ENCODE measurements around the gene TIPARP. TPM values are rescaled to one million over a fixed set of nuclear protein-coding genes. Genes with fewer than 3 reads are reported as not detected.

The TIPARP gene
- total RNA-seq, 1 donor from 2014 or later, result 58.0 TPM

- no peak for ATAC-seq
- H3K27ac ChIP-seq, result no peak overlapping the region
- H3K4me3 ChIP-seq, result no peak overlapping the region
- H3K36me3 ChIP-seq, result no peaks in the 10 kb centered on the region
- no peaks in the 10 kb centered on the region for H3K9me3 ChIP-seq
- DNase-seq, result peak; percentile 60
- peaks cover 30% of the 10 kb centered on the region for H3K4me1 ChIP-seq
- TF ChIP-seq CTCF (IDR thresholded peaks at IDR 0.05), result no peak
- intact Hi-C loops (cut with DNase I), result no loop called here
- H3K27me3 ChIP-seq (ENCODE audit: low read depth), result no peaks in the 10 kb centered on the region
Measured at GRCh38 chr3:156670652-156671051, 3.7 kb upstream of the TIPARP start.

DNA sequence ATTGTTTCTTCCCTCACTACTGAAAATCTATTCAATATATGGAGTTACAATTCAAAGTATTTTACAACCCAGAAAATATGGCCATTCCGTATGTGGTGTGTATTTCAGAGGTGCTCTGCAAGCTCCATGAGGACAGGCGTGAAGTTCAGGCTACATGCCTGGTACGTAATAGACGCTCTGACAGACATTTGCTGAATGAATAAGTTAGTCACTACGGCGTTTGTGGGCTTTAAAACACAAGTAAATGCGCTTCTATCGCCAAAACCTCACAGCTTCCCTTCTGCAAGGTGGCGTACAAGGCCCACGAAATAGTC is 701 bp upstream of the TIPARP start:
- H3K4me1 ChIP-seq, result peaks cover 42% of the 10 kb centered on the region
- peak overlapping the region; percentile 81 for H3K4me3 ChIP-seq
- intact Hi-C loops (cut with DNase I), result no loop called here
- H3K27me3 ChIP-seq (ENCODE audit: low read depth), result no peaks in the 10 kb centered on the region
- no peaks in the 10 kb centered on the region for H3K9me3 ChIP-seq
- peak overlapping the region; percentile 96 for H3K27ac ChIP-seq
- ATAC-seq (no peak), DNase-seq (no peak)
- TF ChIP-seq CTCF (IDR thresholded peaks at IDR 0.05), result no peak
- peaks cover 11% of the 10 kb centered on the region for H3K36me3 ChIP-seq

DNA sequence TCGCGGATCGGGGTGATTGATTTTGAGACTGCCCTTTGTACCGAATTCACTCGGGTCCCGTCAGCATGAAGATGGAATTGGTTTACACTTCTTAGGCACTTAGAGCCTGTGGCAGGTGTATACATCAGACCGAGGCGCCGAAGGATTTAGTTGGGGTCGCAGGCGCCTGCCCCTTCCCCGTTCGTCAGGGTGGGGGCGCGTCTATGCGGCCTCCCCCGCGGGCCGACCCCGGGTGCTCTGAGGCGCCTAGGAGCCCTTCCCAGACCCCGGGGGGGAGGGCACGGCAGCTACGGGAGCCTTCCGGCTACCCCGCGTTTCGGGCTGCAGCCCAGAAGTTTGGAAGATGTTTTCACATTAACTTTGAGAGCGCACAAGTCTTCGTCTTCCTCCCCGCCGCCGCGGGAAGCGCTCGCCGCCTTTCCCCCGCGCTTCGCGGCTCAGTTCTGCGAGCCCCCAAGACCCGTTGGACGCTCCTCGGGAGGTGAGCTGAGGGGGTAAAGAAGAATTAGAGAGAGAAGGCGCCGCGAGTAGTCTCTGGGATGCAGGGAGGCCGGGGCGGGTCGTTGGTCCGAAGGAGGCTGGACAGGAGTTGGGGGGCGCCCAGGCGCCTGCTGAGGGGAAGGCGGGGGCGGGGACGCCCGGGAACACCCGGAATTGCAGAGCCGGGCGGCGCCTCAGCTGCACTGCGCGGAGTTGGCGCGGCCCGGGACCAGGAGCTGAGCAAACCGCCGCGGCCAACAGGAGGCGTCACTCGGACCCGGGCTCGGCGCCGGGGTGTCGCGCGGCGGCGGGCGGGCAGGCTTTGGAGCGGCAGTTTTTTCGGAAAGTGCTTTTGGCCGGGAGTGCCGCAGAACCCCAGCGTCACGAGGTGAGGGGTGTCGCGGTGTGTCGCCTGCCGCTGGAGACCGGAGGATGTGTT is 780 bp downstream of the TIPARP start:
- Histone ChIP-seq H3K27me3 (ENCODE audit: low read depth) (no peaks in the 10 kb centered on the region), H3K4me3 (peak overlapping the region; percentile 81), H3K36me3 (peaks cover 19% of the 10 kb centered on the region), H3K4me1 (peaks cover 44% of the 10 kb centered on the region), H3K9me3 (no peaks in the 10 kb centered on the region), H3K27ac (peak overlapping the region; percentile 96)
- DNase-seq (peak; percentile 81), ATAC-seq (peak; percentile 49 to 63)
- intact Hi-C loops (cut with DNase I), result no loop called here
- TF ChIP-seq CTCF (IDR thresholded peaks at IDR 0.05), result peak; percentile 57

DNA sequence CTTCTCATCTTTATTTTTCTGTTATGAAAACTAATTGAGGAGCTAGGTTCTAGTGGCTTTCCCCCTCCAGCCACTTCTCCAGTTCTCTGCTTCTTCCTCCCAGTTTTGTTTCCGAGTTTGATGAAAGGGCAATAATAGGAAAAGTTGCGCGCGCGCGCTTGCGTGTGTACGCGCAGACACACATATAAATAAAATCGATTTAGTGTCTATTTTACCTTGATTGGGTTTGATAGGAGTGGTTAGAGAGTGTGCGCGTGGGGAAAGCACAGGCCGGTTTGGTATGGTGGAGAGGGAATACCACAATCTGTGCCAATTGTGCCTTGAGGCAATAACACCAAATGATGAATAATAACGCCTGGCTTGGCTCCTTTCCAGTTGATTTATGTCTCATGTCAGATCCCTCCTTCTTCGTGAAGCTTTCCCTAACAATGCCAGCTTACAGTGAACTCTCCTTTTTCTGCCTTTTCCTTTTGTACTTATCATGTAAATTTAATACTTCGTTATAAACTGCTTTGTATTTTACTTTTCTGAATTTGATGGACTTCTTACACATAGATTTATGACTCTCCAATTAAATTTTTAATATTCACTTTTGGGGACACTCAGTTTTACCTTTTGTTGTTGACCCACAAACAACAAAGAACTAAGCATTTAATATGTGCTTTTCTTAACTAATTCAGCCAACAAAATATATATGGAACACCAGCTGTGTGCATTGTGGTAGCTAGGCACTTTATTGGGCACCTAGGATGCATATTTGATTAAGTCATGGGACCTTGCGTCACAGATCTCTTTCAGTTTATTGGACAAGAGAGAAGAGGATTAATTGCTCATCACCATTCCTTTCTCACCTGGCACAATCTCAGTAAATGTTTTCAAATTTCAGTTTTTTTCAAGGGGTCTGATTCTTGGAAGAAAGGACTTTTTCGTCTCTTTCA is 1.7 kb downstream of the TIPARP start:
- Histone ChIP-seq H3K4me1 (peaks cover 48% of the 10 kb centered on the region), H3K9me3 (no peaks in the 10 kb centered on the region), H3K4me3 (peak overlapping the region; percentile 81), H3K27me3 (ENCODE audit: low read depth) (no peaks in the 10 kb centered on the region), H3K27ac (peak overlapping the region; percentile 96), H3K36me3 (peaks cover 24% of the 10 kb centered on the region)
- DNase-seq, result peak; percentile 59
- no peak for TF ChIP-seq CTCF (IDR thresholded peaks at IDR 0.05)
- ATAC-seq, result peak in 1 of 2 donors; percentile 2
- intact Hi-C loops (cut with DNase I), result no loop called here

DNA sequence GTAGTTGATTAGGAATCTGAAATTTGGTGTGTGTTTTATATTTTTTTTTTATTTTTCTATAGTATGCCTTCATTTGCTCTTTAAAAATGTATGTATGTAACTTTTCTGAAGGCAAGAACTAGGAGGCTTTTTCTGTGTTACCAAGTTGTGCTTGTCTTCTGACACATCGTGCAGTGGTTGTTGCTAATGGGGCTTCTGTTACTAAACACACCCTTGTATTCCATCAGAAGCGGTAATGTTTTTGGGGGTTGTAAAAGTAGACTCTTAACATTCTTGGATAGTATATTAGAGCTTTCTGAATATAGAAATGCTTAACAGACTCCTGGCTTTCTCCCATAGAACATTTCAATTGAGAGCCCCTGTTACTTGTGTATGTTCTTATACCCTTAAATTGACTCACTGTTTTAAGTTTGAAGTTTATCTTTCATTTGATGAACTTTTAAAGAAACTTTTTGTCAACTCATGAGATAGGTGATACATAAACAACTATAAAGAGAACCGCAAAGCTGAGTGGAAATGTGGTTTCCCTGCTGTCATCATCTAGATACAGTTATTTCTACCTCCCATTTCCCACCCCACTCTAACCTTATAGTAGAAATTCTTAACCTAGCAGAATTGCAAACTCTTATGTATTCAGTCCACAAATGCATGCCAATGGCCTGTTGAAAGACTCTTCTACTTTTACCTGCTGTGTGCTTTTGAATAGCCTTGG is 2.5 kb downstream of the TIPARP start:
- Histone ChIP-seq H3K27ac (peak overlapping the region; percentile 5), H3K4me3 (peak overlapping the region; percentile 81), H3K9me3 (no peaks in the 10 kb centered on the region), H3K27me3 (ENCODE audit: low read depth) (no peaks in the 10 kb centered on the region), H3K36me3 (peaks cover 24% of the 10 kb centered on the region), H3K4me1 (peaks cover 56% of the 10 kb centered on the region)
- ATAC-seq (no peak), DNase-seq (no peak)
- intact Hi-C loops (cut with DNase I), result no loop called here
- TF ChIP-seq CTCF (IDR thresholded peaks at IDR 0.05), result no peak

Measured in lower lobe of right lung (tissue), 2 donors.